ENCODE measurements around the gene PIF1.
A peak's percentile ranks its signal among the peaks of the same experiment; 100 is the strongest.

PIF1 gene

GRCh38 chr15:64825431-64826294 is at the start of gene PIF1:
Gene PIF1, minus strand, starts transcription at chr15:64825647. Its CDS starts 1,312 bp downstream, at chr15:64824335.
- DNase-seq: peak; percentile 98

DNA sequence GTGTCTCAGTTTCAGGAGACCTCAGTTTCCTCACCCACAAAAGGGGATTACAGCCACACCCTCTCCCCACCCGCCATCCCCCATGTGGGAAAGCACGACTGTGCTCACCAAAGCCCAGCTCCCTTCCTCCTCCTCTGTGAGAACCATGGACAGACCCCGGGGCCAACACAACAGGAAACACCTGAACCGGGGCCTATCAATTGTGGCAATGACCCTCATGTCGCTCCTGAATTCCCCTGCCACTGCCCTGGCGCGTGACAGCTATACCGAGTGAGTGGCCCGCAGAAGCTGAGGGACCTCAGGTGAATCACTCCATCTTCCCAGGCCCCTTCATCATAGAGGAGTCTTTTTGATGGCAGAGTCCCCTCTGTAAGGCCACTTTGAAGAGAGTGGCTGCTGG is 44.9 kb upstream of the PIF1 start:
- no peak for DNase-seq

DNA sequence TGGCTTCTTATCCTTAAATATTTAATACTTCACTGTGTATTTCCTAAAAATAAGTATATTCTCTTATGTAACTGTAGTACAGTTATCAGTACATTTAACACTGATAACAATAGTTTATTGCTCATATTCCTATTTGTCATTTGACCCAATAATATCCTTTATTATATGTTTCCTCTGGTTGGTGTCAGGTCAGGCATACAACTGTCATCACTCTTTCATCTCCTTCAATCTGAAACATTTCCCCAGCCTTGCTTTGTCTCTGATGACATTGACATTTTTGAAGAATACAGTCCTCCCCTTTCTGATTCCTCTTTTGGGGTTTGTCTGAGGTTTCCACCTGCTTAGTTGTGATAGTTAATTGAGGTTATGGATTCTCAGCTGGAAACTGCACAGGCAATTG is 44.1 kb upstream of the PIF1 start:
- DNase-seq: no peak

DNA sequence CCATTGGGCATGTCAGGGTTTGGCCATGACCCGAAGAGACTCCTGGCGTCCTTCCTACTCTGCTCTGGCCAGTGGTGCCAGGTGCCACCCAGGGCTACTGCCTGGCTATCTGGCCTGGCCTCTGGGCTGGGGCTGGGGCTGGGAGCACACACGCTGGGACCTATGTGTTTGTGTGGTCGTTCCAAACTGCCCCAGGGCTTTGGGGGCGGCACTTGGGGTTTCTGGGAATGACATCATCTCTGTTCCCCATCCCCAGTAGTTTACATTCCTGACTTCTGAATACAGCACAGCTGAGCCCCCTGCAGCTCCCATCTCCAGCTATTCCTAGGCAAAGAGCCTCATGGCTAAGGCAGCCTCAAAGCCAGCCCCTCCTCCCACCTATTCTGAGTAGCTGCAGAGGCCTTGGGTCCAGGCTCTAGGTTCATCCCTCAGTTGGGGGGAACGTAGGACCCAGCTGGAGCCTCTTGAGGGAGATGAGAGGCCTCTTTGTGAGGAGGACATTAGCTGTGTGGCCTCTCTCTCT is 40.6 kb upstream of the PIF1 start:
- peak; percentile 60 for DNase-seq

GRCh38 chr15:64865126-64865997 is 39.9 kb upstream of the PIF1 start:
- no peak for DNase-seq

DNA sequence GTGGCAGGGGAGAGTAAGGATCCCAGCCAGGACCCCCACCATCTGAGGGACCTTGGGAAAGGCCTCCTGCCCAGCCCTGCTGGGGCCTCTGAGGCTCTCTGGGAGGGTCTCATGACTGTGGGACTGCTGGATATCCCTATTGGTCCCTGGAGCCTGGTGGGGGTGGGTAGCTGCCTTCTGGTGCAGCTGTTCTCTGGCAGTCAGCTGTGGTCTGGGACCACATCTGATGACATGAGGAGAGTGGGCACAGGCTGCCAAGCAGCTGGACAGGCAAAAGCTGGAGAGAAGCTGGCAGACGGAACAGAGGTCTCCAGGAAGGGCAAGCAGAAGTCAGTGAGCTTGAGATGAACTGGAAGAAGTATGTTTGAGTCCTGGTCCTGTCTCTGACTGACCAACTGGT is 38.6 kb upstream of the PIF1 start:
- no peak for DNase-seq

GRCh38 chr15:64862408-64862807 is 37.0 kb upstream of the PIF1 start:
- no peak for DNase-seq

GRCh38 chr15:64861960-64862359 is 36.5 kb upstream of the PIF1 start:
- no peak for DNase-seq

GRCh38 chr15:64861331-64861730 is 35.9 kb upstream of the PIF1 start:
- no peak for DNase-seq

- no peak for DNase-seq
Observed at GRCh38 chr15:64859226-64859625, 33.8 kb upstream of the PIF1 start.

DNA sequence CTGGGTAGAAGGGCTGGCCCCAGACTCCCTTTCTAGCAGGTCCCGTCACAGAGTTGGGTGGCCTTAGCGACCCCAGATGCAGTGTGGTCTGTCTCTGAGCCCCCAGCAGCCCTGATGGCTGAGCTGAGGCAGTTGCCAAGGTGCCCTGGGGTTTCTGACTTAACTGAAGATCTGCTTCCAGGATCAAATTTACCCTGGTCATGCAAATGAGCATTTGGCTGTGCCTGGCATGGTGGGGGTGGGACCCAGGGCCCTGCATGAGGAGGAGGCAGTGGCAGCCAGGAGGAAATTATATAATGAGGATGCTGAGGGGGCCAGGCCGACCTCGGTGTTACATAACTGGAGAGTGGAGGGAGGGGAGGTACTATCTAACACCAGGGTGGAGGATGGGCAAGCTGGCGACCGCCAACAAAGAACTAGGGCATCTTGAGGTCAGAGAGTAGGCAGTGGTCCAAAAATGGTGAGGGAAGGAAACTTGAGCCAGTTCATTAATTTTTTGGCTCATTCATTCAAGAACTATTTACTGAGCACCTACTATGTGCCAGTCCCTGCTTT is 32.7 kb upstream of the PIF1 start:
- DNase-seq: no peak

DNA sequence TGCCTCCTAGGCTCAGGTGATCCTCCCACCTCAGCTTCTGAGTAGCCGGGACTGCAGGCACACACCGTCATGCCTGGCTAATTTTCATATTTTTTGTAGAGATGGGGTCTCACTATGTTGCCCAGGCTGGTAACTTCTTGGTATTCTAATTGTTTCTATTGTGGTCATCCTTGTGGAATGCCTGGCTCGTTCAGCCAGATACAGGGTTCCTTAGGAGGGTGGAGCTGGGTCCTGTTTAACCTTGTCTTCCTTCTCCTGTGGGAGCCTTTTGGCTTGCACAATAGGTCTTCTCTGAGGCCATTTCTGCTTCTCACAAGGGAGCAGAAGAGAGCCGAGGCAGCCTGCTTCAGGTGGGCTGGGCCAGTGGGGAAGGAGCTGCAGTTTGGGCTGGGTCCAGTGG is 32.0 kb upstream of the PIF1 start:
- DNase-seq: no peak

- DNase-seq: no peak
Observed at GRCh38 chr15:64856429-64857145, 31.1 kb upstream of the PIF1 start.

DNA sequence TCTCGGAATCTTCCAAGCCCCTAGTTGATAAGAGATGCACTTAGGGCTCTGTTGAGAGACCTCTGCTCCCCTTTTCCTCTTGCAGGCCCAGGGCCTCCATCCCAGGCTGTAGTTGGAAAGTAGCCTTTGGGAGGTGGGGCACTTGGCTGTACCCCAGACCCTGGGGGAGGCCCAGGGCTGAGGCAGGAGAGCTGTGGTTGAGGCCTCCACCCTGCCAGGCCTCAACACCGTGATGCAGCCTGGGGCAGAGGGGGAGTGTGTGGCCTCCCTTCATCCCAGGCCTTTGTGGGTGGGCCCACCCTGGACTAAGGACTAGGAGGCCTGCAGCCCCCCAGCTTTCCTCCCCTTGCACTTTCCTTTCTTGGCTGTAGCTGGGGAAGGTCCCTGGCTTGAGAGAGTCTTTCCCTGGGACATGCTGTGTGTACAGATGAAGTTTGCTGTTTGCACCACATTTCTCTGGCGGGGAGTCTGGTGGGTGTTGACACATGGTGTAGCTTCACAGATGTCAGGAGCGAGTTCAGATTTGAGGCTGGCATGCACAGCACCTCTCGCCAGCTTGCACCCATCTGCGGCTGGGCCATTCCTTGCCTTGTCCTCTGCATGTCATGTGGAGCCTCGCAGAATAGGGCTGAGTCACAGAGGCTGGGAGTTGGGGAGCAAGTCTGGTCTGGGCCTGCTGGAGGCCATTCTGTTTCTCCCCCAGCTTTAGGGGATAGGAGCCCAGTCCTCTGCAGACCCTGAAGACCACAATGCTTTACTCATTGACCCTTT is 29.9 kb upstream of the PIF1 start:
- DNase-seq: no peak

DNA sequence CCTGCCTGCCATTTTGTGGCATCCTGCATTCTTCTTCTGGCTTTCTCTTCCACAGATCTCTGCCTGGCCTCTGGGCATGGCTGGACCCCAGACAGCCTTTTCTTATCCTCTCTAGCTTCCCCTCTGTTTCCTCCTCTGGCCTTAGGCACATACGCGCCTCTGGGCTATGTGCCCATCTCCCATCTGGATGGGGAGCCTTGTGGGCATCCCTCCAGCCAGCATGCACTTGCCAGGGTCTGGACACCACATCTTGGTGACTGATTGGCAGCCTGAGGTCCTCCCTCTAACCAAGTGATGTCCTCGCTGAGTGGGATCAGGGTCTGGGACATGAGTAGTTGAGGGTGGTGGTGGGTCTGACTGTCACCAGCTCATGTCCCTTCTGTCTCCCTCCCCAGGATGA is 29.1 kb upstream of the PIF1 start:
- DNase-seq: no peak

DNA sequence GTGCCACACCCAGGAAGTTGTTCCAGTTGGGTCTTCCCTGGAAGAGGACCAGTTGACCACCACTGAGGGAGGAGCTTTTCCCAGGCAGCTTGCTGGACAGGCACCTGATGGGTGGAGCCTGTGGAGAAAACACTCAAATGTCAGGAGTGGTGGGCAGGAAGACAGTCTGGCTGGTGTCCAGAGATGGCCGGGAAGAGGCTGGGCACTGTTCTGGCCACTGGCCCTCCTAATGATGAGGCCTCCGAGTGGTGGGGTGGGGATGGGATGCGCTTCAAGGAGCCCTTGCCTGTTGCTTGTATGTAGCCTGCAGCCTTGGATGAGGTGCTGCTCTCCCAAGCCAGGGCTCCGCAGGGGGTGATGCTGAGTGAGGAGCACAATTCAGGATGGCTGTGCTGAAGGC is 28.6 kb upstream of the PIF1 start:
- DNase-seq: no peak

DNA sequence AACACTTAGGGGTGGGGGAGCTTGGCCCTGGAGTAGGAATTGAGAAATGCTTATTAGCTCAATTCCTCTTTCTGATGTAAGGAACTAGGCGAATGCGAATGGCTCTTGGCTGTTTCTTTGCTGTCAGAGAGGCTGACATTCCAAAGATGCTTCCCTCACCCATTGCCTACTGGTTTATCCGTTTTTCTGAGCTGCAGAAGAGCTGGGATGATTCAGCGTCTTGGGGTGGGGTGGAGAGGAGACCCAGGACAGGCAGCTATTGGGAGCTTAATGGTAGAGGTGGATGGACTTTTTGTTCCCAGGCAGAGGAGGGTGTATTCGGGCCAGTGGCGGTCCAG is 26.0 kb upstream of the PIF1 start:
- peak; percentile 28 for DNase-seq

DNA sequence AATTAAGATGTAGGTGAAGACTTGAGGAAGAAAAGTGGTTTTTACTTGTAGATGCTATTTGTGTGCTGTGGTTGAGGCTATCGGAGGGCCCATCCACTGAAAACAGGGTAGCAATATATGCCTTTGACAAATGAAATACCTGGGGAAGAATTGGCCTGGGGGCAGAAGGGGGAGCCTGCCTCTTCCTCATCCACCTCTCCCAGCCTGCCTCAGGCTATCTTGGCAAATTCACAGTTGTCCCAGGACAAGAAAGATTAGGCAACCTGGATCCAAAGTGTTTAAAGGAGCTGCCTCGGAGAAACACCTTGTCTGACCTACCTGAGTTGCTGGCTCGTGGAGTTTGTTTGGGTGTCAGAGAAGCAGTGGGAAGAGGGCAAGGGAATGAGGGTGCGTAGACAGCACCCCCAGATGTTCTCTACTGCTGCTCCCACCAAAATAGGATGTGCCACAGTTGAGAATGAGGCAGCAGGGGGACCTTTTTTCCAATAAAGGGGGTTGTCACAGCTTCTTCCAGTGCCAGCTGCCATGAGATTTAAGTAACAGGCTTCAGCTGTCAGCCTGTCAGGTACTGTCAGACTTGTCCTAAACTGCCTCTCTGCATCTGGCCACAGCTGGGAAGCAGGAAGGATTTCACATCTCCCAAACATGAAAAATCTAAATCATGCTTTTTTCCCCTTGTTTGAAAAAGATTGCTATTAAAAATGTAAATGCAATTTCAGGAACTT is 25.5 kb upstream of the PIF1 start:
- DNase-seq: no peak

- DNase-seq: no peak
Observed at GRCh38 chr15:64847876-64848716, 22.6 kb upstream of the PIF1 start.

DNA sequence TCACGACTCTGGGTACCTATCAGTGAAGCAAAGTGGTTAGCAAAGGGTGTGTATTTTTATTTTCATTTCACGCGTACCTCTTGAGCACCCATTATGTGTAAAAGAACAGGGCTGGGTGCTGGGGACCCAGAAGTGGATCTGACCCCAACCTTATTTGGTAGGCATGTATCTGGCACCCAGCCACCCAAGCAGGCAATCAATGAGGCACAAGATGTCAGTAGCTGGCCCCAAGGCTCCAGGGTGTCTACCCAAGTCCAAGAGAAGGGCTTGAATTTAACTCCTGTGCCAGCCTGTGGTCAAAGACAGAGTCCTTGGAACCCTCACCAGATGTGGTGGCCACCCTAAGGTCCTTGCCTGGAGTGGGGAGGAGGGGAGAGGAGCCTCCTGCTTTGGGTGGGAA is 22.0 kb upstream of the PIF1 start:
- DNase-seq: no peak
